HUES48 (cell line): ENCODE measurements around the gene PPIF.
"Not testable (repeated sequence)": the region's sequence is repeated elsewhere in the genome, so short reads cannot be mapped to it uniquely, and the experiment has no call there.

Experiments used
- H3K27ac ChIP-seq: one replicate; pipeline ENCODE4 v1.7.0; 2013; ENCODE audit warnings: low read depth, low read length, inconsistent platforms
- H3K27me3 ChIP-seq: 2 replicates; pipeline ENCODE4 v1.6.1; 2013; ENCODE audit warnings: mild to moderate bottlenecking, low read length; ENCODE audit not compliant: control insufficient read depth, insufficient read depth
- H3K36me3 ChIP-seq: 2 replicates; pipeline ENCODE4 v1.6.1; 2013; ENCODE audit warnings: low read length; ENCODE audit not compliant: control insufficient read depth, insufficient read depth
- H3K4me1 ChIP-seq: 2 replicates; pipeline ENCODE4 v1.6.1; 2013; ENCODE audit warnings: mild to moderate bottlenecking, low read length; ENCODE audit not compliant: control insufficient read depth, insufficient read depth
- H3K4me3 ChIP-seq: 2 replicates; pipeline ENCODE4 v1.5.1; 2013; ENCODE audit warnings: mild to moderate bottlenecking, low read depth, low read length
- H3K9ac ChIP-seq: 2 replicates; pipeline ENCODE4 v1.6.1; 2013; ENCODE audit warnings: mild to moderate bottlenecking, low read depth, low read length, moderate library complexity
- H3K9me3 ChIP-seq: 2 replicates; pipeline ENCODE4 v1.6.1; 2013; ENCODE audit warnings: low read length; ENCODE audit not compliant: control insufficient read depth, insufficient read depth

Gene PPIF

DNA sequence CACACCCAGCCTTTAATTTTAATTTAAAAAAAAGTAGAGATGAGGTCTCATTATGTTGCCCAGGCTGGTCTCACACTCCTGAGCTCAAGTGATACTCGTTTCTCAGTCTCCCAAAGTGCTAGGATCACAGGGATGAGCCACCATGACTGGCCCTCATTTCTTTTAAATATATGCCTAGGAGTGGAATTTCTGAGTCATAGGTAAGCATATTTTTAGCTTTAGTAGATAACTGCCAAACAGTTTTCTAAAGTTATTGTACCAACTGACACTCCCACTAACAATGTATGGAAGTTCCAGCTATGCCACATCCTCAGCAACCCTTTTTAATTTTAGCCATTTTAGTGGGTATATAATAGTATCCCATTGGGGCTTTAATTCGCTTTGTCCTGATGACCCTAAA lies 13.8 kb upstream of the PPIF start:
- Histone ChIP-seq H3K27me3 (no peaks in the 10 kb centered on the region), H3K4me1 (peaks cover 11% of the 10 kb centered on the region; the same call in 1 of the 2 replicates), H3K9me3 (no peaks in the 10 kb centered on the region), H3K36me3 (no peaks in the 10 kb centered on the region), H3K4me3 (no peak overlapping the region), H3K9ac (no peak overlapping the region), H3K27ac (no peak overlapping the region)

DNA sequence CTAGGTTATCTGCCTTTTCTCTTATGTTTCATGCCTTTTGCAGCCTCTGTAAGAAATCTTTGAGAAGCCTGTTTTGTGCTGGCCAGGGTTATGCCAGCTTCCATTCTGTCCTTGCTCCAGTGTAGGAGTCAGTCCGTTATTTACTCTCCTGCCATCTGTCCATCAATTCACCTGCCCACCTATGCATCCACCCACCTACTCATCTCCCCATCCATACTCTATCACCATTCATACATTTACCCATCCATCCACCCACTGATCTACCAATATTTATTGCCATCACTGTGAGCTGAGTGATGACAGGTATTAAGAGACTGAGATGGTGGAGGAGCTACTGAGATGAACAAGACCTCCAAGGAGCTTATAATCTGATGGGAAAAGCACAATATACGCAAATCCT lies 12.7 kb upstream of the PPIF start:
- H3K27ac ChIP-seq = no peak overlapping the region
- no peaks in the 10 kb centered on the region for H3K27me3 ChIP-seq
- no peak overlapping the region for H3K9ac ChIP-seq
- H3K36me3 ChIP-seq = no peaks in the 10 kb centered on the region
- H3K4me1 ChIP-seq = peaks cover 11% of the 10 kb centered on the region; the same call in 1 of the 2 replicates
- no peak overlapping the region for H3K4me3 ChIP-seq
- no peaks in the 10 kb centered on the region for H3K9me3 ChIP-seq

GRCh38 chr10:79335094-79335469 lies 12.2 kb upstream of the PPIF start:
- Histone ChIP-seq H3K9ac (no peak overlapping the region), H3K27me3 (no peaks in the 10 kb centered on the region), H3K4me1 (peaks cover 11% of the 10 kb centered on the region; the same call in 1 of the 2 replicates), H3K27ac (no peak overlapping the region), H3K36me3 (no peaks in the 10 kb centered on the region), H3K4me3 (no peak overlapping the region), H3K9me3 (no peaks in the 10 kb centered on the region)

- Histone ChIP-seq H3K9me3 (no peaks in the 10 kb centered on the region), H3K27me3 (no peaks in the 10 kb centered on the region), H3K36me3 (no peaks in the 10 kb centered on the region), H3K4me1 (peaks cover 11% of the 10 kb centered on the region; the same call in 1 of the 2 replicates), H3K27ac (no peak overlapping the region), H3K4me3 (no peak overlapping the region), H3K9ac (no peak overlapping the region)
These were observed 11.6 kb upstream of the PPIF start for GRCh38 chr10:79335470-79336235.

DNA sequence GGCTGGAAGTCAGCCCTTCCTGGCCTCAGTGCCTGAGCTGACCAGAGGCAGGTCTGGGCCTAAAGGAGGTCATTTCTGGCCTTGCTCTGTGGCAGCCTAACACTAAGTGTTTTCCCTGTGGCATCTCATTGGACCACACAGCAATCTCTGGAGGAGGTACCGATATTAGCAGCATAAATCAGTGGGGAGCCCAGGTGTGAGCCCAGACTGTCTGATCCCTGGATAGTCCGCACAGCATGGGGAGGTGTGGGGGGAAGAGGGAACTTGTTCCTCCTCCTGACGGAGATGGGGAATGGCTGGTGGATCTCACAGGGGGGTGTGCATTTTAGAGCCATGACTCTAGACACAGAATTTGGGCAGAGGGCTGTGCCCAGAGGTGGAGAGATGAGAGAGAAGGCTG lies 11.0 kb upstream of the PPIF start:
- Histone ChIP-seq H3K9me3 (no peaks in the 10 kb centered on the region), H3K4me1 (peaks cover 11% of the 10 kb centered on the region; the same call in 1 of the 2 replicates), H3K9ac (no peak overlapping the region), H3K27ac (peak overlapping the region; percentile 18), H3K36me3 (no peaks in the 10 kb centered on the region), H3K4me3 (no peak overlapping the region), H3K27me3 (no peaks in the 10 kb centered on the region)

- H3K4me3 ChIP-seq = no peak overlapping the region
- no peaks in the 10 kb centered on the region for H3K9me3 ChIP-seq
- no peaks in the 10 kb centered on the region for H3K27me3 ChIP-seq
- no peak overlapping the region for H3K9ac ChIP-seq
- no peaks in the 10 kb centered on the region for H3K36me3 ChIP-seq
- peak overlapping the region; percentile 18 for H3K27ac ChIP-seq
- H3K4me1 ChIP-seq = peaks cover 11% of the 10 kb centered on the region; the same call in 1 of the 2 replicates
These were observed 10.5 kb upstream of the PPIF start for GRCh38 chr10:79336739-79337138.

GRCh38 chr10:79337783-79338469 lies 9.3 kb upstream of the PPIF start:
- not testable (repeated sequence) for H3K27ac ChIP-seq, H3K27me3 ChIP-seq, H3K9ac ChIP-seq, H3K9me3 ChIP-seq, H3K4me3 ChIP-seq, H3K36me3 ChIP-seq
- peaks cover 11% of the 10 kb centered on the region; the same call in 1 of the 2 replicates for H3K4me1 ChIP-seq

GRCh38 chr10:79339266-79339665 lies 8.0 kb upstream of the PPIF start:
- Histone ChIP-seq H3K36me3 (no peaks in the 10 kb centered on the region), H3K27me3 (no peaks in the 10 kb centered on the region), H3K27ac (no peak overlapping the region), H3K4me1 (peaks cover 11% of the 10 kb centered on the region; the same call in 1 of the 2 replicates), H3K9me3 (no peaks in the 10 kb centered on the region), H3K9ac (no peak overlapping the region), H3K4me3 (no peak overlapping the region)

GRCh38 chr10:79340646-79341244 lies 6.5 kb upstream of the PPIF start:
- Histone ChIP-seq H3K36me3 (no peaks in the 10 kb centered on the region), H3K4me1 (peaks cover 11% of the 10 kb centered on the region; the same call in 1 of the 2 replicates), H3K9ac (no peak overlapping the region), H3K27me3 (no peaks in the 10 kb centered on the region), H3K27ac (no peak overlapping the region), H3K9me3 (no peaks in the 10 kb centered on the region), H3K4me3 (no peak overlapping the region)

DNA sequence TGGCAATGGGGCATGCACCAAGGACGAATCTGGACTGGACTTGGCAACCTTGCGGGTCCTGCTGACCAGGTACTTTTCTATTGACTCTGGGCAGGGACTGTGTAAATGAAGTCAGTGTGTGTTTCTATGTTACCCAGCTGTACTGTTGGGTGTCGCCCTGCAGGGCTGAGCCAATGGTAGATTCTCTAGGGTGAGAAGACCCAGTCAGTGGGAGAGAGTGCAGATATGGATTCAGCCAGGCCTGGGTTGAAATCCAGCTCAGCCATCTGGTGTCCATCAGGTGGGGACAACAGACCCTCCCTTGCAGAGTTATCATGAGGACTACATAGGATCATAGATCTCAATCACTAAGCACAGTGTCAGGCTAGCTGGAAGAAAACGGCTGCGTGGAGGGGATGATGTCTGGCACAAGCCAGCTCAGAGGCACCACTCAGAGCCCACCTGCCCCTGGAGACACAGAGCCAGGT lies 4.9 kb upstream of the PPIF start:
- Histone ChIP-seq H3K4me3 (no peak overlapping the region), H3K9me3 (no peaks in the 10 kb centered on the region), H3K9ac (no peak overlapping the region), H3K27me3 (no peaks in the 10 kb centered on the region), H3K27ac (no peak overlapping the region), H3K36me3 (no peaks in the 10 kb centered on the region), H3K4me1 (peaks cover 6% of the 10 kb centered on the region; the same call in 1 of the 2 replicates)
